GM12878 (cell line): Measurements from ENCODE around the gene PROZ.

Source experiments
- ELK1 ChIP-seq: IDR thresholded peaks from 2 replicates; pipeline ENCODE4 v1.6.1; 2012; ENCODE audit warnings: low read depth, low read length, improper control_type of control experiment
- POLR2A ChIP-seq: IDR thresholded peaks from 2 replicates; pipeline ENCODE4 v1.6.1; 2011; ENCODE audit warnings: low read depth, mild to moderate bottlenecking, low read length
- RAD21 ChIP-seq: IDR thresholded peaks from 2 replicates; pipeline ENCODE4 v1.6.1; 2011; ENCODE audit warnings: mild to moderate bottlenecking, low read depth, low read length, moderate library complexity; ENCODE audit not compliant: insufficient read depth
- TCF12 ChIP-seq: IDR thresholded peaks from 2 replicates; pipeline ENCODE4 v1.6.1; 2011; ENCODE audit warnings: low read depth, mild to moderate bottlenecking, low read length
- YY1 ChIP-seq: IDR thresholded peaks from 2 replicates; pipeline ENCODE4 v1.6.1; 2011; ENCODE audit warnings: low read depth, mild to moderate bottlenecking, low read length
- TF ChIP-seq, protein P1 (sequence below): IDR thresholded peaks from 2 replicates; pipeline ENCODE4 v1.6.1; 2012; ENCODE audit warnings: low read depth, low read length, improper control_type of control experiment
- TF ChIP-seq, protein P2 (sequence below), 3 experiments: IDR thresholded peaks in 2 of 3; conservative IDR thresholded peaks in 1 of 3; 2 replicates each; pipeline ENCODE4 v1.5.1; 2011; ENCODE audit warnings: low read depth in 3 of 3, low read length in 3 of 3, mild to moderate bottlenecking in 3 of 3, control low read depth in 2 of 3, moderate library complexity in 2 of 3, inconsistent platforms in 1 of 3, mixed read lengths in 1 of 3; ENCODE audit not compliant: control insufficient read depth in 2 of 3, insufficient read depth in 1 of 3; ENCODE audit errors: extremely low read depth in 1 of 3

- no peak for TF ChIP-seq TCF12
- no peak for TF ChIP-seq RAD21
- TF ChIP-seq ELK1: no peak
- TF ChIP-seq, protein P1, sequence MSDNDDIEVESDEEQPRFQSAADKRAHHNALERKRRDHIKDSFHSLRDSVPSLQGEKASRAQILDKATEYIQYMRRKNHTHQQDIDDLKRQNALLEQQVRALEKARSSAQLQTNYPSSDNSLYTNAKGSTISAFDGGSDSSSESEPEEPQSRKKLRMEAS: no peak
- no peak for TF ChIP-seq POLR2A
- TF ChIP-seq, protein P2, sequence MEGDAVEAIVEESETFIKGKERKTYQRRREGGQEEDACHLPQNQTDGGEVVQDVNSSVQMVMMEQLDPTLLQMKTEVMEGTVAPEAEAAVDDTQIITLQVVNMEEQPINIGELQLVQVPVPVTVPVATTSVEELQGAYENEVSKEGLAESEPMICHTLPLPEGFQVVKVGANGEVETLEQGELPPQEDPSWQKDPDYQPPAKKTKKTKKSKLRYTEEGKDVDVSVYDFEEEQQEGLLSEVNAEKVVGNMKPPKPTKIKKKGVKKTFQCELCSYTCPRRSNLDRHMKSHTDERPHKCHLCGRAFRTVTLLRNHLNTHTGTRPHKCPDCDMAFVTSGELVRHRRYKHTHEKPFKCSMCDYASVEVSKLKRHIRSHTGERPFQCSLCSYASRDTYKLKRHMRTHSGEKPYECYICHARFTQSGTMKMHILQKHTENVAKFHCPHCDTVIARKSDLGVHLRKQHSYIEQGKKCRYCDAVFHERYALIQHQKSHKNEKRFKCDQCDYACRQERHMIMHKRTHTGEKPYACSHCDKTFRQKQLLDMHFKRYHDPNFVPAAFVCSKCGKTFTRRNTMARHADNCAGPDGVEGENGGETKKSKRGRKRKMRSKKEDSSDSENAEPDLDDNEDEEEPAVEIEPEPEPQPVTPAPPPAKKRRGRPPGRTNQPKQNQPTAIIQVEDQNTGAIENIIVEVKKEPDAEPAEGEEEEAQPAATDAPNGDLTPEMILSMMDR (IDR thresholded peaks at IDR 0.05 in 2 of 3, conservative IDR thresholded peaks at IDR 0.05 in 1 of 3; ENCODE audit: control insufficient read depth in 2 of 3, extremely low read depth in 1 of 3, insufficient read depth in 1 of 3, low read depth in 3 of 3, low read length in 3 of 3): no peak
- no peak for TF ChIP-seq YY1
Measured at GRCh38 chr13:113164492-113164891, 6.0 kb downstream of the PROZ start.
